Mucosa of descending colon (tissue), 3 donors: ENCODE results near the gene CACNG3. TPM values are rescaled to one million over a fixed set of nuclear protein-coding genes. Genes with fewer than 3 reads are reported as not detected.

Experiments
- ATAC-seq: fragments of 200-7000 bp; cut with Tn5 transposase; one replicate; pipeline ENCODE4 v1.9.1; 2020; ENCODE audit warnings: mild to moderate bottlenecking, moderate library complexity
- DNase-seq, 3 donors: peaks; one replicate each; pipeline ENCODE4 v3.0.0-alpha.2; 2020
- H3K36me3 ChIP-seq: fragments of 200-600 bp; one replicate; pipeline ENCODE4 v1.8.0; 2021; ENCODE audit warnings: low read depth, mild to moderate bottlenecking
- H3K4me1 ChIP-seq: fragments of 200-600 bp; one replicate; pipeline ENCODE4 v1.8.0; 2021; ENCODE audit warnings: low read depth, mild to moderate bottlenecking
- H3K4me3 ChIP-seq: fragments of 200-600 bp; one replicate; pipeline ENCODE4 v1.8.0; 2021; ENCODE audit warnings: mild to moderate bottlenecking
- H3K9me3 ChIP-seq: fragments of 200-600 bp; one replicate; pipeline ENCODE4 v1.8.0; 2021; ENCODE audit warnings: mild to moderate bottlenecking
- intact Hi-C, 2 donors: fragments of 100-400 bp; cut with DNase I in 1 of 2; cut with micrococcal nuclease in 1 of 2; formaldehyde crosslinking; loops; one replicate each; pipeline versions ENCODE4 v1.11.0 to v1.11.1; 2022; cut with DNase I, micrococcal nuclease
- total RNA-seq, 3 donors: library from RNA; stranded (reverse); fragmentation: NEBNext Ultra II Directional in 2 of 3; extraction: Animal tissue kit (Norgen Biotek cat#: 25700) in 2 of 3; gene quantifications; one replicate each; pipeline versions ENCODE4 v1.2.1 to v1.2.4, GENCODE V29; 2021 to 2023
- TF ChIP-seq, protein P1 (sequence below): fragments of 200-600 bp; IDR thresholded peaks from one replicate; pipeline ENCODE4 v1.8.0; 2022; ENCODE audit warnings: antibody characterized with exemption, mild to moderate bottlenecking
- donor health status: DM: no; HTN: no; CAD: no; lungs with moderate emphysema.
- donor health status: DM: no; HTN: no; CAD: no.
- donor health status: DM: no; HTN: yes; CAD: no.

Gene CACNG3
- total RNA-seq, 3 donors from 2014 or later = not detected

DNA sequence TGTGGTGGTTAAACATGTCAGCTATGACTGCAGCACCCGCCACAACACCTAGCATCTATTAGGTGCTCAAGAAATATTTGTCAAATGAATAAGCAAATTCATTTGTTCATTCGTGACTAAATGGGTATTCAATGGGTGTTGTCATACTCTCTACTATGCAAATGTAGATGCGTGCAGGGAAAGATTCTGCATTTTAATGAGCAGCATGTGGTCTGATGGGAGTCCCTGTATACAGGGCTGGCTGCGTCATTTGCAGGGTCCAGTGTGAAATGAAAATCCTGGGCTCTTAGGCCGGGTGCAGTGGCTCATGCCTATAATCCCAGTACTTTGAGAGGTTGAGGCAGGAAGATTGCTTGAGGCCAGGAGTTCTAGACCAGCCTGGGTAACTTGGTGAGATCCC is 97.5 kb downstream of the CACNG3 start:
- no peaks in the 10 kb centered on the region for H3K9me3 ChIP-seq
- no peaks in the 10 kb centered on the region for H3K36me3 ChIP-seq
- intact Hi-C loops = no loop called here
- no peak overlapping the region for H3K4me3 ChIP-seq
- no peak for ATAC-seq
- H3K4me1 ChIP-seq = no peaks in the 10 kb centered on the region
- no peak for DNase-seq
- TF ChIP-seq, protein P1, sequence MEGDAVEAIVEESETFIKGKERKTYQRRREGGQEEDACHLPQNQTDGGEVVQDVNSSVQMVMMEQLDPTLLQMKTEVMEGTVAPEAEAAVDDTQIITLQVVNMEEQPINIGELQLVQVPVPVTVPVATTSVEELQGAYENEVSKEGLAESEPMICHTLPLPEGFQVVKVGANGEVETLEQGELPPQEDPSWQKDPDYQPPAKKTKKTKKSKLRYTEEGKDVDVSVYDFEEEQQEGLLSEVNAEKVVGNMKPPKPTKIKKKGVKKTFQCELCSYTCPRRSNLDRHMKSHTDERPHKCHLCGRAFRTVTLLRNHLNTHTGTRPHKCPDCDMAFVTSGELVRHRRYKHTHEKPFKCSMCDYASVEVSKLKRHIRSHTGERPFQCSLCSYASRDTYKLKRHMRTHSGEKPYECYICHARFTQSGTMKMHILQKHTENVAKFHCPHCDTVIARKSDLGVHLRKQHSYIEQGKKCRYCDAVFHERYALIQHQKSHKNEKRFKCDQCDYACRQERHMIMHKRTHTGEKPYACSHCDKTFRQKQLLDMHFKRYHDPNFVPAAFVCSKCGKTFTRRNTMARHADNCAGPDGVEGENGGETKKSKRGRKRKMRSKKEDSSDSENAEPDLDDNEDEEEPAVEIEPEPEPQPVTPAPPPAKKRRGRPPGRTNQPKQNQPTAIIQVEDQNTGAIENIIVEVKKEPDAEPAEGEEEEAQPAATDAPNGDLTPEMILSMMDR = no peak

DNA sequence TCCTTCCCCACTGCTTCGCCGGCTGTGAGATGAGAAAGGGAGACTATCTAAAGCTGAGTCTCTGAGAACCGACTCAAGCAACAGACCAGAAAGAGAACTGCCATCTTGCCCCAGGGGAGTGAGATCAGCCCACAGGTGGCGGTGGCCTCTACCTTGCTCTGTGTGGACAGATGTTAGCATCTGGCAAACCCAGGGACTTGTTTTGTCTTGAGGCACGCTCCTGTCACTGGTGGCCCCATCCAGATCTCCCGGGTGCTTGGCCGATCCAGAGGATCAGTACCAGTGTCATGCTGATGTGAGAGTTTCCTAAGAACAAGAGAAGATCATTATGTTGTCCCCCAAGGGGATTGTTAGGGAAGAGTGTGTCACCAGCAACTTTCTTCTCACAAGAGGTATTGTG is 101.4 kb downstream of the CACNG3 start:
- TF ChIP-seq, protein P1 = no peak
- ATAC-seq (no peak), DNase-seq (no peak)
- Histone ChIP-seq H3K9me3 (no peaks in the 10 kb centered on the region), H3K4me3 (no peak overlapping the region), H3K36me3 (no peaks in the 10 kb centered on the region), H3K4me1 (no peaks in the 10 kb centered on the region)
- intact Hi-C loops = no loop called here

DNA sequence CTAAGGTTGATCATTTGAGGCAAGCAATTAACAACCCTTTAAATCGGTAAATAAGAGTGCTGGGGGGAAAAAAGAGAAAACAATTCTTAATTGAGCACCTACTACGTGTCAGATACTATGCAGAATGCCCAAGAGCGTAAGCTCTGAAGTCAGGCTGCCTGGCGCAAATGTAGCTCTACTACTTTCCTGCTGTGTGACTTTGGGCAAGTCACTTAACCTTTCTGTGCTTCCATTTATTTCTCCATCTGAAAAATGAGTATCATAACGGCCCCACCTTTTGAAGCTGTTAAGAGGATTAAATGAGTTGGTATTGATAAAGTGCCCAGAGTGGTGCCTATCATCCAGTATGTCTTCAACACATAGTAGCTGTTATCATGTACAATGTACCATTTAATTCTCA is 102.0 kb downstream of the CACNG3 start:
- H3K4me1 ChIP-seq = no peaks in the 10 kb centered on the region
- TF ChIP-seq, protein P1 = no peak
- ATAC-seq (no peak), DNase-seq (no peak)
- H3K4me3 ChIP-seq = no peak overlapping the region
- H3K36me3 ChIP-seq = no peaks in the 10 kb centered on the region
- intact Hi-C loops = no loop called here
- H3K9me3 ChIP-seq = no peaks in the 10 kb centered on the region

DNA sequence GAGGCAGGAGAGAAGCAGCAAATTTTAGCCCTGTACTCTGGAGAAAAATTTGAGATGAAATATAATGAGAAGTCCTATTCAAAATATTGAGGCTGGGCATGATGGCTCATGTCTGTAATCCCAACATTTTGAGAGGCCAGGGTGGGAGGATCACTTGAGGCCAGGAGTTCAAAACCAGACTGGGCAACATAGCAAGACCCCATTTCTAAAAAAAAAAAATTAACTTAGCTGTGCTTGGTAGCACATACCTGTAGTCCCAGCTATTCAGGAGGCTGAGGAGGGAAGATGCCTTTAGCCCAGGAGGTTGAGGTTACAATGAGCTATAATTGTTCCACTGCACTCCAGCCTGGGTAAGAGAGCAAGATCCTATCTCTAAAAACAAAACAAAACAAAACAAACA is 103.4 kb downstream of the CACNG3 start:
- Histone ChIP-seq H3K9me3 (no peaks in the 10 kb centered on the region), H3K4me3 (no peak overlapping the region)
- DNase-seq = no peak

DNA sequence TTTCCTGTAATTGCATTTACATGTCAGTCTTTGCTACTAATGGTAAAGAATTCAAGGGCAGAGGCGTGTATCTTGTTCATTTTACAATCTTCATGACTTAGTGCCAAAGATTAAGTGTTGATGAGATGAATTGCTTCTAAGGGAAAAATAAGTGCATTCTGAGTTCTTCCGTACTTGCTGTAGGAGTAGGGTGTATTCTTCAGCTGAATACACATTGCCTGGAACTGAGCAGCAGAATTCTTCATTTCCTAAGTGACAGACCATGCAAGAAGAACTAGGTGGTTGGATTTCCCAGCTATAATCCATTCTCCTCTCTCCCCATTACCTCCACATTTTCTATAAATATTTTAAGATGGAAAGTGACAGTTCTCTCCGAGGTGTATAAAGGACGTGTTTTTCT is 104.8 kb downstream of the CACNG3 start:
- Histone ChIP-seq H3K4me1 (no peaks in the 10 kb centered on the region), H3K36me3 (no peaks in the 10 kb centered on the region), H3K9me3 (no peaks in the 10 kb centered on the region), H3K4me3 (no peak overlapping the region)
- ATAC-seq (no peak), DNase-seq (no peak)
- intact Hi-C loops = no loop called here
- TF ChIP-seq, protein P1 = no peak

More for the DNA sequence above, 103.4 kb downstream of the CACNG3 start:
- no peak for ATAC-seq
- intact Hi-C loops = no loop called here
- Histone ChIP-seq H3K36me3 (no peaks in the 10 kb centered on the region), H3K4me1 (no peaks in the 10 kb centered on the region)
- TF ChIP-seq, protein P1 = no peak

DNA sequence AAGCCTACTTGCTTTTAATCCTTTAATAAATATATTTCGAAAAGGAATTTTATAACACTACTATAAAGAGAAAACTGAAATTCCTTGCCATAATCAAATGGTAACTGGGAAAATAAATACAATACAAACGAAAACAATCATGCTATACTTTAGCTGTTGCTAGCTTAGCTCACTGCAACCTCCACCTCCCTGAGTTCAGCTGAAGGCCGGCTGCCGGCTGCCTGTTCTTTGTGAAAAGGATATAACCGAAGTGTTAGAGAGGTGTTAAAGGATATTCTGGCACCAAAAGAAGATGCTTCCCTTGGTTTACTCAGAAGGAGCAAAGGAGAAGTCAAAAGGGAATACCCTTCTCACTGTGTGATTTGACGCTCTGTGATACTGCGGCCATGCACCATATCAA is 108.5 kb downstream of the CACNG3 start:
- no peak for ATAC-seq
- no peak overlapping the region for H3K4me3 ChIP-seq
- TF ChIP-seq, protein P1 = no peak
- DNase-seq = no peak
- intact Hi-C loops = no loop called here
- H3K9me3 ChIP-seq = no peaks in the 10 kb centered on the region
- H3K4me1 ChIP-seq = no peaks in the 10 kb centered on the region
- no peaks in the 10 kb centered on the region for H3K36me3 ChIP-seq
